Skin epidermis (tissue), 12 donors: ENCODE measurements around the gene UBTD2.
A peak's percentile ranks its signal among the peaks of the same experiment; 100 is the strongest.
"Not testable (repeated sequence)": the region's sequence is repeated elsewhere in the genome, so short reads cannot be mapped to it uniquely, and the experiment has no call there.

ENCODE experiments used
- H3K27ac ChIP-seq, 21 experiments: fragments of 200-600 bp; sonication (generic) in 11 of 21; one replicate each; pipeline ENCODE4 v1.5.0; 2020; ENCODE audit warnings: mild to moderate bottlenecking in 3 of 21, inconsistent platforms in 2 of 21, moderate library complexity in 2 of 21
- H3K4me3 ChIP-seq, 7 experiments: fragments of 200-600 bp; sonication (generic) in 2 of 7; one replicate each; pipeline ENCODE4 v1.5.0; 2020; ENCODE audit warnings: inconsistent platforms in 2 of 7, mild to moderate bottlenecking in 2 of 7, moderate library complexity in 1 of 7

Gene UBTD2, protein sequence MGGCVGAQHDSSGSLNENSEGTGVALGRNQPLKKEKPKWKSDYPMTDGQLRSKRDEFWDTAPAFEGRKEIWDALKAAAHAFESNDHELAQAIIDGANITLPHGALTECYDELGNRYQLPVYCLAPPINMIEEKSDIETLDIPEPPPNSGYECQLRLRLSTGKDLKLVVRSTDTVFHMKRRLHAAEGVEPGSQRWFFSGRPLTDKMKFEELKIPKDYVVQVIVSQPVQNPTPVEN

DNA sequence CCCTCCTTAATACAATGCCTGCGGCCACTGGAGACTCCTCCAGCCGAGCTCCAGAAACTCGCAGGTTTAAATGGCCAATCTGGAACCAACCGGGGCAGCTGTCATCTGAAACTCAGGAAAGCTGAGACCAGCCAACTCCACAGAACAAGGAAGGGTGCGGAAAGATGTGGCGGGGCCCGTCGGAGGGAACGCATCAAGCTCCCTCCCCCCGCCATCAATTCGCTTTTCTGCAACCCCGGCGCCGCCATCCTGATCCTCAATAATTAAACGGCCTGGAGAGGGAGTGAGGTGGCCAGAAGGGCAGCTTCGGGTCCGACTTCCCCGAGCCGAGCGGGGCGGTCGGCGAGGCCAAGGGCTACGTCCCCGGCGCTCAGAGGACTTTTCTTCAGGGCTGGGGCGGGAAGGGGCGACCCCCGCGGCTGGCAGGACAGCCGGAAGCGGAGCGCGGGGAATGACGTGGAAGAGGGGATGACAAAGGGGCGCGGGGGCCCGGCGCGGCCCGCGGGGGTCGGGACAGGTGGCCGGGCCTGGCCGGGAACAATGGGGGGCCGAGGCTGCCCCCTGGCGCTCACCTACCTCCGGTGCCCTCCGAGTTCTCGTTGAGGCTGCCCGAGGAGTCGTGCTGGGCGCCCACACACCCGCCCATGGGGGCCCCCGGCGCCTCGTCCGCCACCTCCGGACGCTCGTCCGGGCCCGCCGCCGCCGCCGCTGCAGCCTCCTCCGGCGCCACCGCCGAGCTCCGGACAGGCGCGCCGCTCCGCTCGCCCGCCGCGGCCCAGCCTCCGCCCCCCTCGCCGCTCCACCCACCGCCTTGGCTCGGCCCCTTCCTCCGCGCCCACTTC is at the start of gene UBTD2:
UBTD2 (minus strand) TSS at position 745 of the 842 bp plus-strand sequence; CDS start at position 646, 99 bp downstream.
- peak within 1 kb of the TSS; percentile 83 to 99 (median 94) for H3K4me3 ChIP-seq
- H3K27ac ChIP-seq: peak within 1 kb of the TSS; percentile 74 to 94 (median 88)

- H3K4me3 ChIP-seq, H3K27ac ChIP-seq: not testable (repeated sequence)
Observed at GRCh38 chr5:172326901-172327300, 43.3 kb upstream of the UBTD2 start.

DNA sequence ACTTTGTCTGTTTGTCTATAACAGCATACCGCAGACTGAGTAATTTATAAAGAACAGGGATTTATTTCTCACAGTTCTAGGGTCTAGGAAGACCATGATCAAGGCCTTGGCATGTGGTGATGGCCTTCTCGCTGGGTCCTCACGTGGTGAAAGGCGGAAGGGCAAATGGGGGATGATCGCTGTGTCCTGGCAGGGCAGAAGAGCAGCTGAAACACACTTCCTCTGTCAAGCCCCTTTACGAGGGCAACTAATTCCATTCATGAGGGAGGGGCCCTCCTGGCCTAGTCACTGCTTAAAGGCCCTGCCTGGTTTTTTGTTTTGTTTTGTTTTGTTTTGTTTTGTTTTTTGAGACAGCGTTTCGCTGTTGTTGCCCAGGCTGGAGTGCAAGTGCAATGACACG is 41.9 kb upstream of the UBTD2 start:
- no peak overlapping the region for H3K4me3 ChIP-seq
- H3K27ac ChIP-seq: no peak overlapping the region

GRCh38 chr5:172322028-172322965 is 38.7 kb upstream of the UBTD2 start:
- Histone ChIP-seq H3K27ac (no peak overlapping the region), H3K4me3 (no peak overlapping the region)

GRCh38 chr5:172321593-172321992 is 38.0 kb upstream of the UBTD2 start:
- Histone ChIP-seq H3K27ac (no peak overlapping the region), H3K4me3 (no peak overlapping the region)

DNA sequence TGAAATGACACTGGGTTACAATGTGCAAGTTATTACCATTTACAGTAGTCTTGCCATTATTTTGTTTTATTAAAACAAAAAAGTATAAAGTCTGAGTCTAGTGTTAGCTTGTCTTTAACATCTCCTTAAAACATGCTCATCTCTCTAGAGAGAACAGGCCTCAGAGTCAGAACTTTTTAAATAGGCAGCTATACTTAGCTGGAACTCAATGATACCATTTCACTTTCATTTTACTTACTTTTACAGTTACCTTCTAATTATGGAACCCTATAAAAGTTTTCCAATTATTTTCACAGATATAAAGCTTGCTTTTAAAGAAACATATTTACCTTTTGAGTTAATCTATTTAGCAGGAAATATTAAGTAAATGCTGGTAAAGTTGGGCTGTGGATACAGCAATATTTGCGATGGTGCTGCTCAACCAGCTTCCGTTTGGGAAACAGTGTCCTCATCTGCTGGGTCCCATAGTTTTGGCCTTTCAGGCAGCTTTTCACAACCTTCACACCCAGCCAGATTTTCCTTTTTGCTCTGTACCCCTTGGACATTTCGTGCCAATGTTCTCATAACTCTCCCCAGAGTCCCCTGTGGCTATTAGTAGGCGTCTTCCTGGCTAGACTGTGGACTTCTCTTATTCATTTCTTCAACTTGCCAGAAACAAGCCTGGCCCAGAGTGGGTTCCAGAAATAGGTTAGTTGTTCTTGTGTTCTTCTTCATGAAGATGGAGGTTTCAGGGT is 36.3 kb upstream of the UBTD2 start:
- peak overlapping the region in 2 of 21 experiments; percentile 34 to 55 for H3K27ac ChIP-seq
- H3K4me3 ChIP-seq: no peak overlapping the region

- H3K4me3 ChIP-seq: no peak overlapping the region
- H3K27ac ChIP-seq: peak overlapping the region in 1 of 21 experiments; percentile 64
Observed at GRCh38 chr5:172315587-172316493, 32.3 kb upstream of the UBTD2 start.

DNA sequence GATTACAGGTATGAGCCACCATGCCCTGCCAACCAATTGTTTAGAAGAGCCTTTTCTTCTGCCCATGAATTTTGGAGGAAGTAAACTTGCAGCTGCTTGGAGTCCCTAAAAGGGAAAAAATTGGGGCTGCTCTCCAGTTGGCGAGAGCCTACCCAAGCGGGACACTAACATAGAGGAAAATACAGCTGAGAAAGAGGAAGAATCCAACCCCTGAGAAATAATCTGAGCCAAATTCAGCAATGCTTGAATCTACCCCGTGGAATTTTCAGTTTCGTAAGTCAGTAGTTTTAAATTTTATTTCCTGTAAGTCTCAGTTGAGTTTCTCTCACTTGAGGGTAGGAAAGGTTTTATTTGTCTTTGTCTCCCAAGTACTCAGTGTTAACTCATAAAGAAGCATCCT is 30.4 kb upstream of the UBTD2 start:
- Histone ChIP-seq H3K27ac (peak overlapping the region in 1 of 21 experiments; percentile 22), H3K4me3 (no peak overlapping the region)

GRCh38 chr5:172312286-172312685 is 28.7 kb upstream of the UBTD2 start:
- Histone ChIP-seq H3K4me3 (no peak overlapping the region), H3K27ac (no peak overlapping the region)

- H3K4me3 ChIP-seq: no peak overlapping the region
- H3K27ac ChIP-seq: no peak overlapping the region
Observed at GRCh38 chr5:172311605-172312004, 28.0 kb upstream of the UBTD2 start.

DNA sequence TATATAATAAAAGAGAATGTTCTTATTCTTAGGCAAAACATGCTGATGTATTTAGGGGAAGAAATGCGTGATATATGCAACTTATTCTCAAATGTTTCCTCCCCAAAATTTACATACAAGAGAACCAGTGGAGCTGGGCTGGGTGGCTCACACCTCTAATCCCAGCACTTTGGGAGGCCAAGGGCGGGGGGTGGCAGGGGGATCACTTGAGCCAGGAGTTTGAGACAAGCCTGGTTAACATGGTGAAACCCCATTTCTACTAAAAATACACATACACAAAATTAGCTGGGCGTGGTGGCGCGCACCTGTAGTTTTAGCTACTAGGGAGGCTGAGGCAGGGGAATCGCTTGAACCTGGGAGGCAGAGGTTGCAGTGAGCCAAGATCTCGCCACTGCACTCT is 27.5 kb upstream of the UBTD2 start:
- H3K27ac ChIP-seq: no peak overlapping the region

GRCh38 chr5:172305380-172305779 is 21.8 kb upstream of the UBTD2 start:
- Histone ChIP-seq H3K4me3 (no peak overlapping the region), H3K27ac (no peak overlapping the region)

More for the DNA sequence above, 27.5 kb upstream of the UBTD2 start:
- no peak overlapping the region for H3K4me3 ChIP-seq

DNA sequence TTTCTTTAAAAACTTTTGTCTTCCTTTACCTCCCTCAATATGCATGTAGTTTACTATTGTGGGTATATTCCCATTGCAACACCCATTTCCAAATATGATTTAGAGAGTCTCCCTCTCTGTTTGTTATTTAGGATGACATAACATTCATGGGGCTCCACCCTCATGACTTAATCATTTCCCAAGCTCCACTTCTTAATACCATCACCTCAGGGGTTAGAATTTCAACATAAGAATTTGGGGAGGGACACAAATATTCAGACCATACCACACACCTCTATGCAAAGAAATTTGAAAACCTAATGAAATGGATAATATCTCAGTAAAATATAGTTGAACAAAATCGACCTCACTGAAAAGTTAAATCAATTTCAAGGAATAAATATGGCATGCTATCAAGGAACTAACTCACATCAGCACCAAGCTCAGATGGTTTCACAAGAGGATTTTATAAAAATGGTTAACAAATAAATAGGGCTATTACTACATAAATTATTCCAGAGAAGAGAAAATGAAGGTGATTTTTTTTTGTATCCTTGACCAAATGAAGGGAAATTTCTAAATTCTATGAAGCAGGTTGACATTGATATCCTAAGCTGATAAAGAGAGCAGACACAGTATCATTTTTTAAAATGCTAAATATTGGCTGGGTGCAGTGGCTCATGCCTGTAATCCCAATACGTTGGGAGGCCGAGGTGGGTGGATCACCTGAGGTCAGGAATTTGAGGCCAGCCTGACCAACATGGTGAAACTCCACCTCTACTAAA is 20.2 kb upstream of the UBTD2 start:
- Histone ChIP-seq H3K4me3 (no peak overlapping the region), H3K27ac (no peak overlapping the region)

- Histone ChIP-seq H3K27ac (no peak overlapping the region), H3K4me3 (no peak overlapping the region)
Observed at GRCh38 chr5:172303162-172303561, 19.6 kb upstream of the UBTD2 start.

GRCh38 chr5:172302047-172302710 is 18.6 kb upstream of the UBTD2 start:
- H3K4me3 ChIP-seq: no peak overlapping the region

GRCh38 chr5:172299916-172300439 is 16.4 kb upstream of the UBTD2 start:
- H3K4me3 ChIP-seq: no peak overlapping the region
- no peak overlapping the region for H3K27ac ChIP-seq

More at GRCh38 chr5:172302047-172302710, 18.6 kb upstream of the UBTD2 start:
- no peak overlapping the region for H3K27ac ChIP-seq

DNA sequence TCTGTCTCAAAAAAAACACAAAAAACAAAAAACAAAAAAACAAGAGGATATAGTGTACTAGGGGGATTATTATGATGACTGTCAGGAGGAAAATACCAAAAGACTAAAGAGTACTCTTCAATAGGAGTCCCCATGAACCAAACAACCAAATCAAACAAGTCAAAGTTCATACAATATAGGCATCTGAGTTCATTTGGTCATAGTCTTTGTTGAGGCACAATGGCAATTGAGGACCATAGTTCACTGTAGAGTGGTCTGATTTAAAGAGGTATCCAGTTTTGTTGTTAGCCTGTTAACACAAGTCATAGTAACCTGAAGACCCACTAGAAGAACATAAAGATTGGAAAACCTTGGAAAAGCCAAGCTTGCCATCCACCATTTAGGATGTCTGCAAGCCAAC is 11.3 kb upstream of the UBTD2 start:
- H3K4me3 ChIP-seq: no peak overlapping the region

More for the DNA sequence above, 11.3 kb upstream of the UBTD2 start:
- H3K27ac ChIP-seq: no peak overlapping the region
